Activated T-cell treated with anti-CD3 and anti-CD28 coated beads, Interleukin-2, amount 50 U/mL, for 1 hour (primary cell): ENCODE measurements around the gene PRPS1L1.

Experiments used
- DNase-seq: peaks from one replicate; pipeline ENCODE4 v3.0.0-alpha.2; 2020

Gene PRPS1L1

GRCh38 chr7:18004372-18004771 is 23.3 kb downstream of the PRPS1L1 start:
- DNase-seq, result no peak

DNA sequence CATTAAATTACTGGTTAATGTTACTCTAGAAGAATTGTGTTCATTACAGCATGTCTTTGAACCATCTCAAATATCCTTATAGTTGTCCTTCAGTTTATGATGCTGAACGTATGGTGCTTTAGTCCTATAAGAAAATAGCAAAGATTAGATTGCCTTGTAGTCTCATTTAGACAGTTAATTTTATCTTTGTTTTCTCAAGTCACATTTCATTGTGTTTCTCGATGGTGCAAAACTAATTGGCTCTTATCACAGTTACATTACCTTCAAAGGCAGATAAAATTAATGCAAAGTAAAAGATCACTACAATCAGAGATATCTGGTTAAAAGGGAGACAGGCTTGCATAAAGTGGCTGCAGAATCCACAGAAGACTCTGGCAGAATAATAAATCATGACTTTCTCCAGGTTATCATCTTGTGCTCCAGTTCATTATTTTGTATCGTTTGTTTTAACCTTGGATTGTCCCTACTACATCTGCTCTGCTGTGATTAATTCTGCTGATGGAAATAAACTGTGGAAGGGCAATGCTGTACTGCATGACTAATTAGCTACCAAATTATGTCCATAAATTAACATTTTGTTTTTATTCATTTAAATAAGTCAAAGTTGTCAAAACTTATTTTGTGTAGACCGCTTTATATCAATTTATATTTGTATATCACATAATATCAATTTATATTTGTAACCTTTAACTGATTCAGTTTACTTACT is 24.2 kb downstream of the PRPS1L1 start:
- DNase-seq, result no peak

GRCh38 chr7:17998692-17999091 is 29.0 kb downstream of the PRPS1L1 start:
- DNase-seq, result no peak

DNA sequence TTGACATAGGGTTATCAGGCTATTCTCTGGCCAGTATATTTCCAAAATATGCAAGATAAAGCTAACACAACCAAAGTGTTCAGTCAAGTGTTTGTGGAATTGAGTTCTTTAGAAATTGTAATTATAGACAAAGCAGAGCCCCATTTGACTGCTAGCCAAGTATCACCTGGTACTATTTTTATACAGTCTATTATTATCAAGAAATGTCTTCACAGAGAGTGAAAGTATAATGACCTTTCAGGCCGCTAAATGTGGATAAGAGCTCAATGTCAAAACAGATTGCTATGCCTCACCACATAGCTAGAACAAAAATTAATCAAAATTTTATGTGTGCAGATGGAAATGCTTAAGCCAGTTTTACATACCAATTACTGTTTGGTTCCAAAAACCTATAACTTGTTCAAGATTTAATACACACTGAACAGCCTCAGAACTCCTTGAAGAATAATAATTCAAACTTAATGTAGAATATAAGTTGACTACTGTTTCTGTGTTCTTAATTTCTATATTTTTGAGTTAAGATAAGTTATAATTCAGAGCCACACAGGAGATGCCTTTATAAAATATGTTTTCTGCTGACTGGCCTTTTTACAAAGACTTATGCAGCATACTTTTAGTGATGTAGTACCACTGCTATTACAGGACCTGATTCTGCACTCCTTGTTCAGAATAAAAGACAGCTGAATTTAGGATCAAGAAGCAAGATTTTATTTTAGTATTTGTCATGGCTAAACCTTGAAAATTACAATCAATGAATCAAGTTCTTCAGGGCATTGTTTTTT is 31.0 kb downstream of the PRPS1L1 start:
- DNase-seq, result no peak

- DNase-seq, result no peak
Measured at GRCh38 chr7:17996040-17996439, 31.6 kb downstream of the PRPS1L1 start.

- no peak for DNase-seq
Measured at GRCh38 chr7:17994079-17994850, 33.4 kb downstream of the PRPS1L1 start.

DNA sequence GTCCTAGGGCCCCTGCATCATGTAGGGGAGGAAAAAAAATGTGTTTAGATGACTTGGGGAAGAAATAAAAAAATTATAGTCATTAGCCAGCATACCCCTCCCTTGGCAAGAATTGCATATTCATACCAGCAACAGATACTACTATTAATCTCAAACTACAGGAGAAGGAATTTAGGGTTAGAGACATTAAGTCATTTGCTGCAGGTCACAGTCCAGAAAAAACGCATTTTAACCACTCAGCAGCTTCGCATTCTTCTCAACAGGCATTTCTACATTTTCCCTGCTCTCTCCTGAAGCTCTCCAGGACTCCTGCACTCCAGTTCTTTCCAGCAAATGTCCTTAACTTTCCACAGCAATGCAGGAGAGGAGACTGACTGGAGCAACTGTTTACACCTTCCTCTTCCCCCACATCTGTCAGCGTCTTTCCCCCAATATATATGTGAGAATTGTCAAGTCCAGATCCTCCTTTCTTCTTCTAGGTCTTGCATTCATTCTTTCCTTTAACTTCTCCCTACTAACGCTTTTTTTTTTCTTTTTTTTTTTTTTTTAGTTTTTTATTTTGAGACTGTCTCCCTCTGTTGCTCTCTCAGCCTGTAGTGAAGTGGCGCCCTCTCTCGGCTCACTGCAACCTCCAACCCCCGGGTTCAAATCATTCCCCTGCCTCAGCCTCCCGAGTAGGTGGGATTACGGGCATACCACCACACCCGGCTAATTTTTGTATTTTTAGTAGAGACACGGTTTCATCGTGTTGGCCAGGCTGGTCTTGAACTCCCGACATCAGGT is 35.6 kb downstream of the PRPS1L1 start:
- DNase-seq, result no peak

DNA sequence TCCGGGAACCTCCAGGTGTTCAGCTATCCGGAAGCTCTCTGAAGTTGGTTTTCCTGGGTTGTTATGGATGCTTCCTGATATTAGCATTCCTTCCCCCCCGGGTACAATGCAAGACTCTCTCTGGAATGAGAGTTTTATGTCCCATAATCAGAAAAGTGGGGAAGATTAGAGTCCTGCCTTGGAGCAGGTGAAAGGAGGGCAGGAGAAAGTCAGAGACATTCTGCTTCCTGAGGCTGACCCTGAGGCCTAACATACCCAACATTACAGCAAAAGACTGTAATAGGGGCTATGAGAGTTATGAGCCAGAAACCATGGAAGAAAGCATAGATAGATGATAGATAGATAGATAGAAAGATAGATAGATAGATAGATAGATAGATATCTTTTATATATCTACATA is 36.9 kb downstream of the PRPS1L1 start:
- DNase-seq, result no peak

DNA sequence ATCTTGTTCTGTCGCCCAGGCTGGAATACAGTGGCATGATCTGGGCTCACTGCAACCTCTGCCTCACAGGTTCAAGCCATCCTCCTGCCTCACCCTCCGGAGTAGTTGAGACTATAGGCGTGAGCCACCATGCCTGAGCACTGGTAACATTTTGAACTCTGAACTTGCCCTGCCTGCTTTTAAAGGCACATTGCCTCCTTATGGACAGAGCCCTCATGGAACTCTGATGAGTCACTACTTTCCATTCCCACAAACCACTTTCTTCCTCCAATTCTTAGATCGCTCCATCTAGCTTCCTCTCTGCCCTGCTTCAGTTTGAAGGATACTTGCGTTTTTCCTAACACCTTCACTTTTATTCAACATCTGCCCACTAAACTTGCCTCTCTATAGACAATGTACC is 38.1 kb downstream of the PRPS1L1 start:
- DNase-seq, result no peak

- DNase-seq, result no peak
Measured at GRCh38 chr7:17988858-17989257, 38.8 kb downstream of the PRPS1L1 start.

GRCh38 chr7:17988141-17988540 is 39.5 kb downstream of the PRPS1L1 start:
- no peak for DNase-seq

GRCh38 chr7:17986851-17987250 is 40.8 kb downstream of the PRPS1L1 start:
- DNase-seq, result no peak

- DNase-seq, result no peak
Measured at GRCh38 chr7:17985473-17986239, 42.0 kb downstream of the PRPS1L1 start.

DNA sequence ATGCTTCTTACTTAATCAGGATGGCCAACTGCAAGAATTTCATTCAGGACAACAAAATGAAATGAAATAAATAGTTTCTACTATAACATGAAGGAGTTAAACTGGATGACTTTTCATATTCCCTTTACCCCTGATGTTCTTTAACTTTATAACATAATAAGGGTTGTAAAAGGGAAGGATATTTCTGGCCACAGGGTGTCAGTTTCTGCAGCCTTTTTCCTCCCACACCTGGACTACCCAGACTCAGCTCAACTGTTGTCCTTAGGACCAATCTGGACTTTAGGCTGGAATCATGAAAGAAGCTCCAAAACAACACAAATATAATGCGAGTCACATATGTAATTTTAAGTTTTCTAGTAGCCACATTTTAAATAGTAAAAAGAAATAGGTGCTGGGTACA is 43.4 kb downstream of the PRPS1L1 start:
- DNase-seq, result no peak

DNA sequence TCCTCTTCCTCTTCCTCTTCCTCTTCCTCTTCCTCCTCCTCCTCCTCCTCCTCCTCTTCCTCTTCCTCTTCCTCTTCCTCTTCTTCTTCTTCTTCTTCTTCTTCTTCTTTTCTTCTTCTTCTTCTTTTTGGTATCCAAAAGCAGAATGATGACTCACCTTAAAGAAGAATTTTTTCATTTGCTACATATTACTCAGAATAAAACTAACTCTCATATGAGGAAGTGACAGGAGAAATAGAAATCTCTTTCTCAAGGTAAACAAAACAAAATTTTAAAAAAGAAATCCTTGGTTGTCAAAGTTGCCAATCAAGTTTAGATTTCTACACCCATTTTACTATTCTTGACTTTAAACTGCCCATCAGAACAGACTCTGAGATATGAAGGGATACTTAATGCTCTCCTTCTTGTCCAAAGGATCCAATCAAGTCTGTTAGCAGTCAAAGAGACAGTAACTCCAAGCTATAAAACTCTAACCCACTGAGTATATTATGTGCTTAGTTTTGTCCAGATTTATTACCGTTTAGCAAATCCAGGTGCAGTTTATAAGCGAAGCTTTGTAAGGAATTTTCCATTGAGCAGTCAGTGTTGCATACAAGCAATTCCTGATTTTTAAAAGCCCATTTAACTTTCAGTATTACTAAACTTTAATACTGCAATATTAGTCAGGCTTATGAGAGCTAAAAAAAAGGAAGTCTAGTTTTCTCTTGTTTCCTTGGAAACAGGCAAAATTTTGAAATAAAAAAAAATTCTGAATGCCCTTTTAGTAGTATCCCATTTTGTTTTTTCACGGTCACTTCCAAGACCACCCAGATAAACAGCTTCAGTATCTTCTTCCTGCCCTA is 44.2 kb downstream of the PRPS1L1 start:
- DNase-seq, result no peak

DNA sequence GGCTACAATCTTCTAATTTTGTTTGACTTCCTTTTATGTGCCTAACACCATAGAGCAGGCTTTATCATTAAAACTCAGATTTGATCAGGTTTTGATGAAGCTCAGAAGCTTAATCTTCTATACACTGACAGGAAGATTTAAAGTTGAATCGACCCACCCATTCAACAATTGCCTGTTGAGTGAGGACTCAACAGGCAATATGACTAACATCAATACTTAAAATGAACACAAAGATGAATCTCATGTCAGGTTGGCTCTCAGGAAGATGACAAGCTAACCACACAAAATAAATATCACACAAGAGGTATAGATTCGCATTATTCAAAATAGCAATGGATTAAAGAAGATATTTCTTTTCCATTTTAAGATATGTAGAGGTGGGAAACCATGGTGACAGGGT is 50.7 kb downstream of the PRPS1L1 start:
- DNase-seq, result no peak
